HepG2 (cell line): Measurements from ENCODE around the gene PCIF1. TPM values are rescaled to one million over a fixed set of nuclear protein-coding genes. Genes with fewer than 3 reads are reported as not detected.

Experiments used
- BRD4 ChIP-seq: sonication (generic); formaldehyde crosslinking; IDR thresholded peaks from 2 replicates; pipeline ENCODE4 v1.4.0; 2020; ENCODE audit warnings: missing genetic modification reagents
- KDM1A ChIP-seq: IDR thresholded peaks from 2 replicates; pipeline ENCODE4 v1.6.1; 2016; ENCODE audit warnings: missing compliant biosample characterization
- KDM4B ChIP-seq: sonication (generic); formaldehyde crosslinking; IDR thresholded peaks from 2 replicates; pipeline ENCODE4 v1.4.0; 2020; ENCODE audit warnings: missing genetic modification reagents
- KDM5A ChIP-seq: fragments of 200-600 bp; sonication (generic); IDR thresholded peaks from 2 replicates; pipeline ENCODE4 v1.7.0; 2018; ENCODE audit warnings: antibody characterized with exemption, mild to moderate bottlenecking, low read length, borderline replicate concordance
- NFIB ChIP-seq: sonication (generic); formaldehyde crosslinking; IDR thresholded peaks from 2 replicates; pipeline ENCODE4 v1.9.0; 2021; ENCODE audit warnings: missing genetic modification reagents, mild to moderate bottlenecking, borderline replicate concordance
- SMAD3 ChIP-seq: sonication (generic); formaldehyde crosslinking; IDR thresholded peaks from 2 replicates; pipeline ENCODE4 v1.4.0; 2020; ENCODE audit warnings: missing genetic modification reagents
- SOX5 ChIP-seq: IDR thresholded peaks from 2 replicates; pipeline ENCODE4 v1.6.1; 2016; ENCODE audit warnings: borderline replicate concordance
- SRF ChIP-seq: IDR thresholded peaks from 2 replicates; pipeline ENCODE4 v1.6.1; 2011; ENCODE audit warnings: mild to moderate bottlenecking, low read depth, low read length, moderate library complexity
- THYN1 ChIP-seq: sonication (generic); formaldehyde crosslinking; IDR thresholded peaks from 2 replicates; pipeline ENCODE4 v1.8.1; 2023; ENCODE audit warnings: low read depth, mild to moderate bottlenecking, moderate library complexity, missing genetic modification reagents, borderline replicate concordance
- TOPORS ChIP-seq: sonication (generic); formaldehyde crosslinking; IDR thresholded peaks from 2 replicates; pipeline ENCODE4 v1.8.0; 2023; ENCODE audit warnings: mild to moderate bottlenecking, missing genetic modification reagents
- ZNF235 ChIP-seq: sonication (generic); formaldehyde crosslinking; IDR thresholded peaks from 2 replicates; pipeline ENCODE4 v1.8.1; 2023; ENCODE audit warnings: mild to moderate bottlenecking, missing genetic modification reagents, borderline replicate concordance
- ZNF350 ChIP-seq: sonication (generic); formaldehyde crosslinking; IDR thresholded peaks from 2 replicates; pipeline ENCODE4 v1.4.0; 2020; ENCODE audit warnings: mild to moderate bottlenecking, low read depth, missing genetic modification reagents, borderline replicate concordance
- ZNF564 ChIP-seq: sonication (generic); formaldehyde crosslinking; IDR thresholded peaks from 2 replicates; pipeline ENCODE4 v1.8.1; 2023; ENCODE audit warnings: mild to moderate bottlenecking, missing genetic modification reagents
- ZNF747 ChIP-seq: sonication (generic); formaldehyde crosslinking; IDR thresholded peaks from 2 replicates; pipeline ENCODE4 v1.8.1; 2023; ENCODE audit warnings: missing genetic modification reagents, mild to moderate bottlenecking, borderline replicate concordance
- polyA plus RNA-seq, 8 experiments: library from polyadenylated mRNA; depleted of rRNA in 3 of 8; stranded (reverse) in 7 of 8; unstranded in 1 of 8; fragments of >200 nt; fragmentation: Illumina TruSeq in 4 of 8; extraction: Trizol in 4 of 8; gene quantifications; 2 replicates each; pipeline versions ENCODE4 v1.2.1 to v1.2.3, GENCODE V29; 2011 to 2016; ENCODE audit warnings: low read depth in 4 of 8, missing spikeins in 1 of 8, mixed read lengths in 1 of 8; ENCODE audit not compliant: insufficient read depth in 1 of 8
- total RNA-seq, 5 experiments: library from RNA; depleted of rRNA; stranded (reverse); fragments of >200 nt; fragmentation: Illumina TruSeq; extraction: Trizol; gene quantifications; 2 replicates each; pipeline ENCODE4 v1.2.3, GENCODE V29; 2016; ENCODE audit warnings: low read depth in 1 of 5
- TF ChIP-seq, protein P1 (sequence below): sonication (generic); formaldehyde crosslinking; IDR thresholded peaks from 2 replicates; pipeline ENCODE4 v1.5.0; 2020; ENCODE audit warnings: missing genetic modification reagents, mild to moderate bottlenecking, borderline replicate concordance
- TF ChIP-seq, protein P2 (sequence below): sonication (generic); formaldehyde crosslinking; IDR thresholded peaks from 2 replicates; pipeline ENCODE4; 2020; ENCODE audit warnings: missing genetic modification reagents, mild to moderate bottlenecking, borderline replicate concordance
- TF ChIP-seq, protein P3 (sequence below): sonication (generic); formaldehyde crosslinking; IDR thresholded peaks from 2 replicates; pipeline ENCODE4 v1.8.1; 2022; ENCODE audit warnings: low read depth, mild to moderate bottlenecking, missing genetic modification reagents
- TF ChIP-seq, protein P4 (sequence below): fragments of 450-650 bp; IDR thresholded peaks from 2 replicates; pipeline ENCODE4 v1.6.1; 2017; ENCODE audit warnings: mild to moderate bottlenecking

The PCIF1 gene
- total and polyA plus RNA-seq, 2 of the 13 experiments (the other 11 are each of a cell fraction or from before 2014, with no cell fraction given), result 20.9 to 24.4 TPM

DNA sequence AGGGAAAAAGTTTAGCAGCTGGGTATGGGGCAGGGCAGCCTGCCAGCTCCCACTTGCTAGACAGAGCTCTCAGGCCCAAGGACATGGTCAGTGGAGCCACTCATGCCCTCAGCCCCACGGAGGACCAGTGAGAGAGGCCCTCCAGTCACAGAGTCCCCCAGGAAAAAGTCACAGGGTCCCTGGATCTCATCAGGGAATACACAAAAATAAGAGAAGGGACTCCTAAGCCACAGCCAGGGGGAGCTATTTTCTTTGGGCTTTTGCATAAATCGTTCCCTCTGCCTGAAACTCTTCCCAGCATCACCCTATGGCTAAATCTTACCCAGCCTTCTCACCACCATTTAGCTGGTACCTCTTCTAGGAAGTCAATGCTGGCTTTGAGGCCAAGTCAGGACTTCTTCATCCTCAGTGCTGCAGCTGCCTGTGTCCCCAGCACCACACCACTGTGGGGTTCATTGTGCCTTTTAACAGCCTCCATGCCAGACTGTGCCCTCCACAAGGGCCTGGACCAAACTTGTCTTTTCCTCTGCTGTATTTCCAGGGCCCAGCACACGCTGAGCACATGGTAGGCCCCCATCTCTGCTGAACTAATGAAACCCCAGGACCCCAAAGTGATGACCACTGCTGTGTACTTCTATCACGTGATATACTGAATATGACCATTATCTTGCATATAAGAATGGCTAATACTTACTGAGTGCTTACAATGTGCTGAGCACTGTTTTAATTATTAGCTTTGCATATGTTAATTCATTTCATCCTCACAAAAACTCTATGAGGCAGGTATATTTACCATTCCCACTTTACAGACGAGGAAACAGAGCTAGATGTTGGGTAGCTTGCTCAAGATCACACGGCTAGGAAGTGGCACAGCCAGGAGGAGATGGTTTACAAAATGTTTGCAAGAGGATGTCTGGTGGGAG, 35.5 kb downstream of the PCIF1 start (continued):
- TF ChIP-seq KDM5A (no peak), ZNF350 (CRISPR knock-in tag) (no peak), THYN1 (CRISPR knock-in tag) (no peak), KDM4B (no peak), ZNF747 (CRISPR knock-in tag) (no peak), BRD4 (no peak), SOX5 (CRISPR knock-in tag) (no peak), SMAD3 (peak; percentile 56; the same call in 1 of the 2 replicates), TOPORS (CRISPR knock-in tag) (no peak), SRF (no peak), ZNF564 (no peak), KDM1A (CRISPR knock-in tag) (no peak), ZNF235 (CRISPR knock-in tag) (0 out of 2 replicates have a peak, but pooled peaks have one; percentile 33), NFIB (CRISPR knock-in tag) (no peak)
- TF ChIP-seq, protein P1, sequence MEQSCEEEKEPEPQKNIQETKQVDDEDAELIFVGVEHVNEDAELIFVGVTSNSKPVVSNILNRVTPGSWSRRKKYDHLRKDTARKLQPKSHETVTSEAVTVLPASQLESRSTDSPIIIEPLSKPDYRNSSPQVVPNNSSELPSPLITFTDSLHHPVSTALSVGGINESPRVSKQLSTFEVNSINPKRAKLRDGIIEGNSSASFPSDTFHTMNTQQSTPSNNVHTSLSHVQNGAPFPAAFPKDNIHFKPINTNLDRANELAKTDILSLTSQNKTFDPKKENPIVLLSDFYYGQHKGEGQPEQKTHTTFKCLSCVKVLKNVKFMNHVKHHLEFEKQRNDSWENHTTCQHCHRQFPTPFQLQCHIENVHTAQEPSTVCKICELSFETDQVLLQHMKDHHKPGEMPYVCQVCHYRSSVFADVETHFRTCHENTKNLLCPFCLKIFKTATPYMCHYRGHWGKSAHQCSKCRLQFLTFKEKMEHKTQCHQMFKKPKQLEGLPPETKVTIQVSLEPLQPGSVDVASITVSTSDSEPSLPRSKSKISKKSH (CRISPR knock-in tag), result no peak; the same call in 1 of the 2 replicates
- TF ChIP-seq, protein P2, sequence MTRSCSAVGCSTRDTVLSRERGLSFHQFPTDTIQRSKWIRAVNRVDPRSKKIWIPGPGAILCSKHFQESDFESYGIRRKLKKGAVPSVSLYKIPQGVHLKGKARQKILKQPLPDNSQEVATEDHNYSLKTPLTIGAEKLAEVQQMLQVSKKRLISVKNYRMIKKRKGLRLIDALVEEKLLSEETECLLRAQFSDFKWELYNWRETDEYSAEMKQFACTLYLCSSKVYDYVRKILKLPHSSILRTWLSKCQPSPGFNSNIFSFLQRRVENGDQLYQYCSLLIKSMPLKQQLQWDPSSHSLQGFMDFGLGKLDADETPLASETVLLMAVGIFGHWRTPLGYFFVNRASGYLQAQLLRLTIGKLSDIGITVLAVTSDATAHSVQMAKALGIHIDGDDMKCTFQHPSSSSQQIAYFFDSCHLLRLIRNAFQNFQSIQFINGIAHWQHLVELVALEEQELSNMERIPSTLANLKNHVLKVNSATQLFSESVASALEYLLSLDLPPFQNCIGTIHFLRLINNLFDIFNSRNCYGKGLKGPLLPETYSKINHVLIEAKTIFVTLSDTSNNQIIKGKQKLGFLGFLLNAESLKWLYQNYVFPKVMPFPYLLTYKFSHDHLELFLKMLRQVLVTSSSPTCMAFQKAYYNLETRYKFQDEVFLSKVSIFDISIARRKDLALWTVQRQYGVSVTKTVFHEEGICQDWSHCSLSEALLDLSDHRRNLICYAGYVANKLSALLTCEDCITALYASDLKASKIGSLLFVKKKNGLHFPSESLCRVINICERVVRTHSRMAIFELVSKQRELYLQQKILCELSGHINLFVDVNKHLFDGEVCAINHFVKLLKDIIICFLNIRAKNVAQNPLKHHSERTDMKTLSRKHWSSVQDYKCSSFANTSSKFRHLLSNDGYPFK (CRISPR knock-in tag), result 0 out of 2 replicates have a peak, but pooled peaks have one; percentile 31
- TF ChIP-seq, protein P3, sequence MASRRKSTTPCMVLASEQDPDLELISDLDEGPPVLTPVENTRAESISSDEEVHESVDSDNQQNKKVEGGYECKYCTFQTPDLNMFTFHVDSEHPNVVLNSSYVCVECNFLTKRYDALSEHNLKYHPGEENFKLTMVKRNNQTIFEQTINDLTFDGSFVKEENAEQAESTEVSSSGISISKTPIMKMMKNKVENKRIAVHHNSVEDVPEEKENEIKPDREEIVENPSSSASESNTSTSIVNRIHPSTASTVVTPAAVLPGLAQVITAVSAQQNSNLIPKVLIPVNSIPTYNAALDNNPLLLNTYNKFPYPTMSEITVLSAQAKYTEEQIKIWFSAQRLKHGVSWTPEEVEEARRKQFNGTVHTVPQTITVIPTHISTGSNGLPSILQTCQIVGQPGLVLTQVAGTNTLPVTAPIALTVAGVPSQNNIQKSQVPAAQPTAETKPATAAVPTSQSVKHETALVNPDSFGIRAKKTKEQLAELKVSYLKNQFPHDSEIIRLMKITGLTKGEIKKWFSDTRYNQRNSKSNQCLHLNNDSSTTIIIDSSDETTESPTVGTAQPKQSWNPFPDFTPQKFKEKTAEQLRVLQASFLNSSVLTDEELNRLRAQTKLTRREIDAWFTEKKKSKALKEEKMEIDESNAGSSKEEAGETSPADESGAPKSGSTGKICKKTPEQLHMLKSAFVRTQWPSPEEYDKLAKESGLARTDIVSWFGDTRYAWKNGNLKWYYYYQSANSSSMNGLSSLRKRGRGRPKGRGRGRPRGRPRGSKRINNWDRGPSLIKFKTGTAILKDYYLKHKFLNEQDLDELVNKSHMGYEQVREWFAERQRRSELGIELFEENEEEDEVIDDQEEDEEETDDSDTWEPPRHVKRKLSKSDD (CRISPR knock-in tag), result no peak
- TF ChIP-seq, protein P4, sequence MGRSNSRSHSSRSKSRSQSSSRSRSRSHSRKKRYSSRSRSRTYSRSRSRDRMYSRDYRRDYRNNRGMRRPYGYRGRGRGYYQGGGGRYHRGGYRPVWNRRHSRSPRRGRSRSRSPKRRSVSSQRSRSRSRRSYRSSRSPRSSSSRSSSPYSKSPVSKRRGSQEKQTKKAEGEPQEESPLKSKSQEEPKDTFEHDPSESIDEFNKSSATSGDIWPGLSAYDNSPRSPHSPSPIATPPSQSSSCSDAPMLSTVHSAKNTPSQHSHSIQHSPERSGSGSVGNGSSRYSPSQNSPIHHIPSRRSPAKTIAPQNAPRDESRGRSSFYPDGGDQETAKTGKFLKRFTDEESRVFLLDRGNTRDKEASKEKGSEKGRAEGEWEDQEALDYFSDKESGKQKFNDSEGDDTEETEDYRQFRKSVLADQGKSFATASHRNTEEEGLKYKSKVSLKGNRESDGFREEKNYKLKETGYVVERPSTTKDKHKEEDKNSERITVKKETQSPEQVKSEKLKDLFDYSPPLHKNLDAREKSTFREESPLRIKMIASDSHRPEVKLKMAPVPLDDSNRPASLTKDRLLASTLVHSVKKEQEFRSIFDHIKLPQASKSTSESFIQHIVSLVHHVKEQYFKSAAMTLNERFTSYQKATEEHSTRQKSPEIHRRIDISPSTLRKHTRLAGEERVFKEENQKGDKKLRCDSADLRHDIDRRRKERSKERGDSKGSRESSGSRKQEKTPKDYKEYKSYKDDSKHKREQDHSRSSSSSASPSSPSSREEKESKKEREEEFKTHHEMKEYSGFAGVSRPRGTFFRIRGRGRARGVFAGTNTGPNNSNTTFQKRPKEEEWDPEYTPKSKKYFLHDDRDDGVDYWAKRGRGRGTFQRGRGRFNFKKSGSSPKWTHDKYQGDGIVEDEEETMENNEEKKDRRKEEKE, result no peak
